Mucosa of descending colon (tissue), 3 donors: Measurements from ENCODE around the gene MBNL1. TPM values are rescaled to one million over a fixed set of nuclear protein-coding genes. Genes with fewer than 3 reads are reported as not detected.

Experiments
- ATAC-seq: fragments of 200-7000 bp; cut with Tn5 transposase; one replicate; pipeline ENCODE4 v1.9.1; 2020; ENCODE audit warnings: mild to moderate bottlenecking, moderate library complexity
- DNase-seq, 3 donors: peaks; one replicate each; pipeline ENCODE4 v3.0.0-alpha.2; 2020
- H3K36me3 ChIP-seq: fragments of 200-600 bp; one replicate; pipeline ENCODE4 v1.8.0; 2021; ENCODE audit warnings: low read depth, mild to moderate bottlenecking
- H3K4me1 ChIP-seq: fragments of 200-600 bp; one replicate; pipeline ENCODE4 v1.8.0; 2021; ENCODE audit warnings: low read depth, mild to moderate bottlenecking
- H3K4me3 ChIP-seq: fragments of 200-600 bp; one replicate; pipeline ENCODE4 v1.8.0; 2021; ENCODE audit warnings: mild to moderate bottlenecking
- H3K9me3 ChIP-seq: fragments of 200-600 bp; one replicate; pipeline ENCODE4 v1.8.0; 2021; ENCODE audit warnings: mild to moderate bottlenecking
- CTCF ChIP-seq: fragments of 200-600 bp; IDR thresholded peaks from one replicate; pipeline ENCODE4 v1.8.0; 2022; ENCODE audit warnings: antibody characterized with exemption, mild to moderate bottlenecking
- intact Hi-C, 2 donors: fragments of 100-400 bp; cut with DNase I in 1 of 2; cut with micrococcal nuclease in 1 of 2; formaldehyde crosslinking; loops; one replicate each; pipeline versions ENCODE4 v1.11.0 to v1.11.1; 2022; cut with DNase I, micrococcal nuclease
- total RNA-seq, 3 donors: library from RNA; stranded (reverse); fragmentation: NEBNext Ultra II Directional in 2 of 3; extraction: Animal tissue kit (Norgen Biotek cat#: 25700) in 2 of 3; gene quantifications; one replicate each; pipeline versions ENCODE4 v1.2.1 to v1.2.4, GENCODE V29; 2021 to 2023
- donor health status: DM: no; HTN: no; CAD: no; lungs with moderate emphysema.
- donor health status: DM: no; HTN: no; CAD: no.
- donor health status: DM: no; HTN: yes; CAD: no.

Gene MBNL1
- total RNA-seq, 3 donors from 2014 or later = 184 to 381 (median 215) TPM

DNA sequence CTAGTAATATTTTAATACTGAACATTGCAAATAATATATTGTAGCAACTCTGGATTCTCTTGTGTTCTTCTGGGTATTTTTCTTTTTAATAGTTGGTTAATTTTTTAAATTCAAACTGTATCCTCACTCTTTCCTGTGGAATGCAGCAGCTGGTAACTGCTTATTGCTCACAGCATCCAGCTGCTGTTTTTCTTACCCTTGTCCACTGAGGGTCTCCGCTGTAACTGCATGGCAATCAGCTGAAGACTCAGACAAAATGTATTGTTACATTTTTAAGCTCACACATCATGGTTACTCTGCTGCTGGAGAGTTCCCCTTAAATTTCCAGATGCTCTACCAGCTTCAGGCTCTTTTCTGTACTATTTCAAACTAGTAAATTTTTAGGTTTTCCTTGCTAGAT is 227.6 kb downstream of the MBNL1 start:
- DNase-seq (no peak), ATAC-seq (no peak)
- Histone ChIP-seq H3K36me3 (no peaks in the 10 kb centered on the region), H3K9me3 (no peaks in the 10 kb centered on the region), H3K4me3 (no peak overlapping the region), H3K4me1 (no peaks in the 10 kb centered on the region)
- intact Hi-C loops = no loop called here
- no peak for TF ChIP-seq CTCF

DNA sequence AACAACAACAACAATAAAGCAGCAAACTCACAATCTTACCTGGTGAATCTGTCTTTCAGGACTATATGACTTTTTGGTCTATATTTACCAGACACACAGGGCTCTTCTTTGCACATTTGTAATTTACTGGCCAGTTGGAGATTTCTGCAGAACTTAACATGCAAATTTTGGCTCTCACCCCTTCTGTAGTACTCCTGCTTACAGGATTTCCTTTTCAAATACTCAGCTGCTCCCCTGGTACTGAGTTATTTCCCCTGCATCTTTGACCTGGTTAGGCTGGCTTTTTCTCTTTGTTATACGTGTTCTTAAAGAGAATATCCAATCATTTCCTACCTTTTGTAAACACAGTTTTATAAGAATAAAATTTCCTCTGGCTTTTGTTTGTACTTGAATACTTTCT is 228.0 kb downstream of the MBNL1 start:
- TF ChIP-seq CTCF = no peak
- no peak overlapping the region for H3K4me3 ChIP-seq
- DNase-seq (no peak), ATAC-seq (no peak)
- H3K4me1 ChIP-seq = no peaks in the 10 kb centered on the region
- intact Hi-C loops = no loop called here
- no peaks in the 10 kb centered on the region for H3K9me3 ChIP-seq
- no peaks in the 10 kb centered on the region for H3K36me3 ChIP-seq

GRCh38 chr3:152497457-152497856 is 228.7 kb downstream of the MBNL1 start:
- DNase-seq (no peak), ATAC-seq (no peak)
- TF ChIP-seq CTCF = no peak
- H3K9me3 ChIP-seq = no peaks in the 10 kb centered on the region
- no peak overlapping the region for H3K4me3 ChIP-seq
- H3K36me3 ChIP-seq = no peaks in the 10 kb centered on the region
- no peaks in the 10 kb centered on the region for H3K4me1 ChIP-seq
- intact Hi-C loops = no loop called here

- ATAC-seq (no peak), DNase-seq (no peak)
- no peaks in the 10 kb centered on the region for H3K9me3 ChIP-seq
- H3K4me1 ChIP-seq = no peaks in the 10 kb centered on the region
- TF ChIP-seq CTCF = no peak
- no peak overlapping the region for H3K4me3 ChIP-seq
- no peaks in the 10 kb centered on the region for H3K36me3 ChIP-seq
- intact Hi-C loops = no loop called here
Measured at GRCh38 chr3:152497890-152498289, 229.2 kb downstream of the MBNL1 start.

DNA sequence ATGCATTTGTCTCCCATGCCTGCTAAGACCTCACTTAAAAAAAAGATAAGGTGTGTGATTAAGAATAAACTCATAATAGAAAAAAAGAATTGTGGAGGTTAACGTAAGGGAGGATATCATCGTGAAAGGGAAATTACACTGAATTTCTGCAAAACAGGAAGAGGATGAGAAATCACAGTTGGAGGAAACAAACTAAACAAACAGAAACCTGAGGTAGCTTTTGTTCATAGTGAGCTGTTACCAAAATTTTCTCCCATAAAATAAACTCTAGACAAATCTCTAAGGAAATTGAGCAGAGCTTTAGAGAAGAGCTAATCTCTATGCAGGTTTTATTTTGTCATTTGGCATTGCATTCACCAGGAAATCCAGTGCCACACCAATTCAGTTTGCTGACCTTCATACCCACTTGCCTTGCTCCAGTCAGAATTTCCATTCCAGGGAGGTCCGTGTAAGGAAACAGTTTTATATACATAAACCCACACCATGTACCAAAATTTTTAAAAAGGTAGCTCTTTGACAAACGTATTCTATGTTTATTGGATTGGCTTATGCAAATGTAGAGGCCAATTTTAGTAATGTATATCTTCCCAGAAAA is 231.2 kb downstream of the MBNL1 start:
- ATAC-seq = peak; percentile 53
- Histone ChIP-seq H3K9me3 (no peaks in the 10 kb centered on the region), H3K36me3 (no peaks in the 10 kb centered on the region), H3K4me1 (no peaks in the 10 kb centered on the region), H3K4me3 (no peak overlapping the region)
- peak in 1 of 3 donors; percentile 5 for DNase-seq
- no peak for TF ChIP-seq CTCF
- intact Hi-C loops = no loop called here

DNA sequence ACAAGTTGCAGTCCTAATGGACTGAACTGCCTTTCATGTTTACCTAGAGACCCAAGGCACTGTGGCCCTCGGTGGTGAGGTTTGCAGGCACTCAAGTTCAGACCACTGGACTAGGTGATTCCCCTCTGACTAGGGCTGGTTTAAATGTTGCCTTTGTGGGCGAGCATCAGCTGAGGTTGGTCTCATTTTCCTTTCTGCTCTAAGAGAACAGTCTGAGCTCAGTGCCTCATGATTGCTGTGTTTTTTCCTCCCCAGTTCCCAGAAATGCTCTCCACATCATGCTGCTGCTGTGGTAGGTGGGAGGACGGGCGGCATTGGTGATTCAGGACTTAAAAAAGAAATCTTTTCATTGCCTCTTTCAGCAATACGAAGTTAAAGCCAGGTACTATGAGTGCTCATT is 237.2 kb downstream of the MBNL1 start:
- H3K9me3 ChIP-seq = no peaks in the 10 kb centered on the region
- intact Hi-C loops = no loop called here
- ATAC-seq (no peak), DNase-seq (no peak)
- TF ChIP-seq CTCF = no peak
- H3K36me3 ChIP-seq = no peaks in the 10 kb centered on the region
- no peak overlapping the region for H3K4me3 ChIP-seq
- H3K4me1 ChIP-seq = no peaks in the 10 kb centered on the region
